Astrocyte of the cerebellum (primary cell): ENCODE data around the gene DCLK2.

Experiments
- DNase-seq: peaks from one replicate; pipeline ENCODE4 v3.0.0-alpha.2; 2011; ENCODE audit warnings: low read depth
- H3K4me3 ChIP-seq: 2 replicates; pipeline ENCODE4 v1.5.1; 2011; ENCODE audit warnings: mild to moderate bottlenecking, low read depth, low read length, moderate library complexity
- in situ Hi-C: cut with HindIII; loops from 2 replicates; pipeline ENCODE4 v1.10.0; 2017; ENCODE audit warnings: low sequenced_read_pairs
- TF ChIP-seq, protein P1 (sequence below): IDR thresholded peaks from 2 replicates; pipeline ENCODE4 v1.5.1; 2012; ENCODE audit warnings: low read length, low read depth, moderate library complexity, mild to moderate bottlenecking; ENCODE audit errors: missing control alignments

The DCLK2 gene

DNA sequence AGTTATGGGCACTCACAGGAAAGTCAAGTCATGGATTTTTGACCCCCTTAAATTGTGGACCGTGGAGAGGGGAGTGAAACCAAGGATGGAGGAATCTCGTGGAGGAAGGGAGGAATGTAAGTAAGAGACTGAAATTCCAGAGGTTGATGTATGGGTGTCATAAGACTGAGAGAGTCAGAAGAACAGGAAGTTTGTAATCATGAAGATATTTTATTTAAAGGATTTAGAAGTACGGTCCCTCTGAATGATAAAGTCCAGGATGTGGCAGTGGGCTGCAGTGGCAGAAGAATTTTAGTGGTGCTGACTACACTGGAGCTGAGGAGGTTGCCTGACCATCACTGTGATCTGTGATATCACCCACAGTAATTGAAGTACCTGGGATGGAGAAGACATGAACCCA lies 57.8 kb downstream of the DCLK2 start:
- DNase-seq: no peak
- TF ChIP-seq, protein P1, sequence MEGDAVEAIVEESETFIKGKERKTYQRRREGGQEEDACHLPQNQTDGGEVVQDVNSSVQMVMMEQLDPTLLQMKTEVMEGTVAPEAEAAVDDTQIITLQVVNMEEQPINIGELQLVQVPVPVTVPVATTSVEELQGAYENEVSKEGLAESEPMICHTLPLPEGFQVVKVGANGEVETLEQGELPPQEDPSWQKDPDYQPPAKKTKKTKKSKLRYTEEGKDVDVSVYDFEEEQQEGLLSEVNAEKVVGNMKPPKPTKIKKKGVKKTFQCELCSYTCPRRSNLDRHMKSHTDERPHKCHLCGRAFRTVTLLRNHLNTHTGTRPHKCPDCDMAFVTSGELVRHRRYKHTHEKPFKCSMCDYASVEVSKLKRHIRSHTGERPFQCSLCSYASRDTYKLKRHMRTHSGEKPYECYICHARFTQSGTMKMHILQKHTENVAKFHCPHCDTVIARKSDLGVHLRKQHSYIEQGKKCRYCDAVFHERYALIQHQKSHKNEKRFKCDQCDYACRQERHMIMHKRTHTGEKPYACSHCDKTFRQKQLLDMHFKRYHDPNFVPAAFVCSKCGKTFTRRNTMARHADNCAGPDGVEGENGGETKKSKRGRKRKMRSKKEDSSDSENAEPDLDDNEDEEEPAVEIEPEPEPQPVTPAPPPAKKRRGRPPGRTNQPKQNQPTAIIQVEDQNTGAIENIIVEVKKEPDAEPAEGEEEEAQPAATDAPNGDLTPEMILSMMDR: no peak
- in situ Hi-C loops: no loop called here
- H3K4me3 ChIP-seq: no peak overlapping the region

DNA sequence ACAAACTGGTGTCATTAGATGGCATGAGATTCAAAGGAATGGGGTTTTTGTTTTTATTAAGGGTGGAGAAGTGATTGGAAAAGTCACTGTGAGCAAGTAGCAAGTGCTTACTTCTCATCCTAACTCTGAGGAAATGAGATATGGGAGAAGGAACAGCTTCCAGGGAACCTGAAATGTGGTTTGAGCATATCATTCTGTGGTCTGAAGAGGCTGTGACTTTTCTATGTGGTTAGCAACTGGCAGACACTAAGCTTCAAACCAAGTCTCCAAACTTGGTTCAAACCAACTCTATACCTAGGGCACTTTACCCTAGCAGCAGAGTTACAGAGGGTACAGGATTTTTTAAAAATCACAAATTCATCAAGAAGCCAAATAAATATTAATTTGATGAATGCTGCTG lies 58.2 kb downstream of the DCLK2 start:
- no peak overlapping the region for H3K4me3 ChIP-seq
- DNase-seq: peak; percentile 61
- in situ Hi-C loops: no loop called here
- TF ChIP-seq, protein P1: no peak

DNA sequence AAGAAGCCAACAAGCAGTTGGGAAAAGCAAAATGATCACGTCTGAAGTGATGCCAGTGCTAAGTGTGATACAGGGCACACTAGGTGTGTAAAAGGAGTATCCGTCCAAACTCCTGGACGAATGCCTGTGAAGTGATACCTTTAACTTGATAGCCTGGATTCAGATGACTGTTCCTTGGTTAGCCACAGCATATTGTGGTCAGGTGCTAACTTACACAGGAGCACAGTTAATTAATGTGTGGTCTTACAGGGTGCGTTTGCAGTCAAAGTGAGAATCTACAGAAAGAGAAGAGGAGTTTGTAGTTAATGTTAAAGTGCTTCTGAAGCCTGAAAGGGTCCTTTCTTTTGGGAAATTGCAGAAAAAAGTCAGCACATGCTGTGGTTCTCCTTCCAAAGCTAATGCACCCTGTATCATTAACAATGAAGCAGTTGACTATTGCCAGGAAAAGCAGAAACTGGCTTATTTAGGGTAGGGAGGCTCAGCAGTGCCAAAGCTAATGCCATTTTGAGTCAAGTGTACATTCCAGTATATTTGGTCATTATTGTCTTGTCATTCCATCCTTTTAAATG lies 61.1 kb downstream of the DCLK2 start:
- in situ Hi-C loops: no loop called here

DNA sequence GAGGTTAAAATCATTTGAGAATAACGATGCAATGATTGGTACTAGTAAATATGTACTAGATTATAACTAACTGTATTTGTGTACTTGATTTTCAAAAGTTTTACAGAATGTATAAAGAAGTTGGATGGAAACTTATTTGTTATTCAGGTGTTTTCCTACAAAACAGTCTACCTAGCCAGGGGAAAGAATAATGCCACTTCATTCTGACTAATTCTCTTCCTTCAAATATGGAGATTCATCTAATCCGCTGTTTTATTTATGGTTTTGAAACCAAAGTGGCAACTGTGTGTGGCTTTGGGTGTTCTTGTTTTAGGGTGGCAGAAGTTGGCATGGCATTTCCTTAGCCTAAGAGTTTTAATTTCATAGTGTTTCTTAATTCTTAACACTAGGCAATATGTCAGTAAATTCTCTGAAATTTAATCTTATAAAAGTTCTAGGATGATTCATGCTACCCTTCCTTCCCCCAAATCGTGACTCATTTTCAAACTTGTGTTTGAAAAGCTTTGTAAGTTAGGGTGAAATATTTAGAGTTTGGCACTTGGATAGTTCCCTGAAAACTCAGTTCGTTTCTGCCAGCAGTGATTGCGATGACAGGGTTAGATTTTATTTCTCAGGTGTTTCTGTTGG lies 62.6 kb downstream of the DCLK2 start:
- TF ChIP-seq, protein P1: no peak
- DNase-seq: peak; percentile 61
- in situ Hi-C loops: no loop called here
- H3K4me3 ChIP-seq: no peak overlapping the region

More for the DNA sequence above, 61.1 kb downstream of the DCLK2 start:
- DNase-seq: peak; percentile 48
- TF ChIP-seq, protein P1: no peak
- H3K4me3 ChIP-seq: no peak overlapping the region

DNA sequence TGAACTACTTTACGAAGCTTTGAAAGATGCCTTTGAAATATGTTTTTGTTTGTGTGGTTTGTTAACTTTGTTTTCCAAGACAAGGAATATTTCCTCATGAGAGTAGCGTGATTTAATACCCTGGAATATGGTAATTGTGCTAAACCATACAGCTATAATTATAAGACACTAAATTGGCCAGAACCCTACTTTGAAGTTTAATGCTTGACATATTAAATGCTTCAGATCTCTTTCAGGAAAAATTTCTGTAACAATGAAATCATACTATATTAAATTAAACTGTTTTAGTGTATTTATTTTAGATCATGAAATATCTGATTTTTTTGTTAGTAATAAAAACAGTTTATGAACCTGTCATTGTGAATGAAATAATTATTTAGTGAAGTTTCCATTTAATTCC lies 63.5 kb downstream of the DCLK2 start:
- in situ Hi-C loops: no loop called here
- DNase-seq: no peak
- no peak overlapping the region for H3K4me3 ChIP-seq
- TF ChIP-seq, protein P1: no peak

DNA sequence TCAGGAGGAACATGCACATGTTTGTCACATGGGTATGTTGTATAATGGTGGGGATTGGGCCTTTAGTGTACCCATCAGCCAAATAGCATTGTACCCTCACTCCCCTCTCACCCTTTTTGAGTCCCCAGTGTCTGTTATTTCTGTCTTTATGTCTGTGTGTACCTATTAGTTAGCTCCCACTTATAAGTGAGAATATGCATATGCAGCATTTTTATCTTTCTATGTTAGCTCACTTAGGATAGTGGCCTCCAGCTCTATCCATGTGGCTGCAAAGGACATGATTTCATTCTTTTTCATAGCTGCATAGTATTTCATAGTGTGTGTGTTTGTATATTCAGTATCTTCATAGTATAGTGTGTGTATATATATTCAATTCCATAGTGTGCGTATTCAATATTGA lies 64.6 kb downstream of the DCLK2 start:
- DNase-seq: no peak
- in situ Hi-C loops: no loop called here
- no peak overlapping the region for H3K4me3 ChIP-seq
- TF ChIP-seq, protein P1: no peak
